Upper lobe of right lung (tissue), 1 donor: ENCODE measurements around the gene ZFP28. TPM values are rescaled to one million over a fixed set of nuclear protein-coding genes. Genes with fewer than 3 reads are reported as not detected.
A peak's percentile ranks its signal among the peaks of the same experiment; 100 is the strongest.

Experiments
- ATAC-seq: fragments of 200-7000 bp; cut with Tn5 transposase; one replicate; pipeline ENCODE4 v1.9.1; 2020; ENCODE audit warnings: mild to moderate bottlenecking, moderate library complexity
- DNase-seq: peaks from one replicate; pipeline ENCODE4 v3.0.0-alpha.2; 2020
- H3K27ac ChIP-seq: fragments of 200-600 bp; one replicate; pipeline ENCODE4 v1.8.0; 2022
- H3K27me3 ChIP-seq: fragments of 200-600 bp; one replicate; pipeline ENCODE4 v1.8.0; 2022; ENCODE audit warnings: mild to moderate bottlenecking
- H3K36me3 ChIP-seq: fragments of 200-600 bp; one replicate; pipeline ENCODE4 v1.8.0; 2022
- H3K4me1 ChIP-seq: fragments of 200-600 bp; one replicate; pipeline ENCODE4 v1.8.0; 2022
- H3K4me3 ChIP-seq: fragments of 200-600 bp; one replicate; pipeline ENCODE4 v1.8.0; 2022; ENCODE audit warnings: mild to moderate bottlenecking
- H3K9me3 ChIP-seq: fragments of 200-600 bp; one replicate; pipeline ENCODE4 v1.8.0; 2022
- intact Hi-C: fragments of 100-400 bp; cut with DNase I; formaldehyde crosslinking; loops from one replicate; pipeline ENCODE4 v1.11.0; 2022
- long read RNA-seq: library from polyadenylated mRNA; unstranded; transcript quantifications from one replicate; pipeline ENCODE4 v2.0.0, GENCODE V29; 2021
- total RNA-seq: library from RNA; stranded (reverse); fragmentation: NEBNext Ultra II Directional; extraction: Animal tissue kit (Norgen Biotek cat#: 25700); gene quantifications from one replicate; pipeline ENCODE4 v1.2.1, GENCODE V29; 2021
- TF ChIP-seq, protein P1 (sequence below): fragments of 200-600 bp; IDR thresholded peaks from one replicate; pipeline ENCODE4 v1.8.0; 2022; ENCODE audit warnings: antibody characterized with exemption
- donor health status: DM: no; HTN: yes; CAD: no; lungs with severe emphysema.

Gene ZFP28
- 7.1 TPM for total RNA-seq
- long read RNA-seq, full-length matches to known transcripts = 9 of 15 reads
- long read RNA-seq, partial matches to known transcripts = 5 of 15 reads
- long read RNA-seq, other reads (novel, unspliced or antisense) = 1 of 15 reads

DNA sequence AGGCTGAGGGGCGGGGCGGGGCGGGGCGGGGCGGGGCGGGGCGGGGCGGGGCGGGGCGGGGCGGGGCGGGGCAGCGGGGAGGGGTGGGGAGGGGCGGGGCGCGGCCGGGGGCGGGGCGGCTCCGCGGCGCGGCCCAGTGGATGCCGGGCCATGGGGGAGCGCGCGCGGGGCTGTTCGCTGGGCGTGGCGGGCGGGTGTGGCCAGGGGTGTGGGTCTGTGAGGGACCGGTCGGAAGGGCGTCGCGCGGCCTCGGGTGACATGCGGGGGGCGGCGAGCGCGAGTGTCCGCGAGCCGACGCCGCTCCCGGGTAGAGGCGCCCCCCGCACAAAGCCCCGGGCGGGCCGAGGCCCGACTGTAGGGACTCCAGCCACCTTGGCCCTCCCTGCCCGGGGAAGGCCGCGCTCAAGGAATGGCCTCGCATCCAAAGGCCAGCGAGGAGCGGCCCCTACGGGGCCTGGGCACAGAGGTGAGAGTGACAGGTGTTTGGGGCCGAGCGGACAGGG lies at the start of gene ZFP28:
Gene ZFP28 (plus strand): TSS at position 188 of the 503 bp plus-strand sequence. CDS start 71 bp downstream, at position 259.
- Histone ChIP-seq H3K36me3 (peaks cover 5% of the 10 kb centered on the region), H3K9me3 (peaks cover 35% of the 10 kb centered on the region), H3K27ac (peak within 1 kb of the TSS; percentile 95), H3K4me3 (peak within 1 kb of the TSS; percentile 81), H3K4me1 (peaks cover 5% of the 10 kb centered on the region), H3K27me3 (no peaks in the 10 kb centered on the region)
- intact Hi-C loops = no loop called here
- DNase-seq (peak; percentile 90), ATAC-seq (peak; percentile 88)
- TF ChIP-seq, protein P1, sequence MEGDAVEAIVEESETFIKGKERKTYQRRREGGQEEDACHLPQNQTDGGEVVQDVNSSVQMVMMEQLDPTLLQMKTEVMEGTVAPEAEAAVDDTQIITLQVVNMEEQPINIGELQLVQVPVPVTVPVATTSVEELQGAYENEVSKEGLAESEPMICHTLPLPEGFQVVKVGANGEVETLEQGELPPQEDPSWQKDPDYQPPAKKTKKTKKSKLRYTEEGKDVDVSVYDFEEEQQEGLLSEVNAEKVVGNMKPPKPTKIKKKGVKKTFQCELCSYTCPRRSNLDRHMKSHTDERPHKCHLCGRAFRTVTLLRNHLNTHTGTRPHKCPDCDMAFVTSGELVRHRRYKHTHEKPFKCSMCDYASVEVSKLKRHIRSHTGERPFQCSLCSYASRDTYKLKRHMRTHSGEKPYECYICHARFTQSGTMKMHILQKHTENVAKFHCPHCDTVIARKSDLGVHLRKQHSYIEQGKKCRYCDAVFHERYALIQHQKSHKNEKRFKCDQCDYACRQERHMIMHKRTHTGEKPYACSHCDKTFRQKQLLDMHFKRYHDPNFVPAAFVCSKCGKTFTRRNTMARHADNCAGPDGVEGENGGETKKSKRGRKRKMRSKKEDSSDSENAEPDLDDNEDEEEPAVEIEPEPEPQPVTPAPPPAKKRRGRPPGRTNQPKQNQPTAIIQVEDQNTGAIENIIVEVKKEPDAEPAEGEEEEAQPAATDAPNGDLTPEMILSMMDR = no peak

DNA sequence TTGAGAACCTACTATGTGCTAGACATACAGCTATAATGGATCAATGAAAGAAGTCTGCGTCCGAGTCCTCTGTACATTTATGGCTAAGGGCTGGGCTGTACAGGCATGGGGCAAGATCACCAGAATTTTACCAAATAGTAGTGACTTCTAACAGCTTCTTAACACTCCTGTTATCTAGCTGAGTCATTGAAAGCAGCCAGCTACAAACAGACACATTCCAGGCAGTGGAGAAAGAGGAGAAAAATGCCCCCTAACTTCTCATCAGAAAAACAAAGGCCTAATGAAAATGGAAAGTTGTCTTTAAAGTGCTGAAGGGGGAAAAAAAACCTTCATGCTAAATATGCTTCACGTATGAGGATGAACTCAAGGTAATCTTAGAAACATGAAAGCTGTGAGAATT lies 47.3 kb upstream of the ZFP28 start:
- H3K36me3 ChIP-seq = no peaks in the 10 kb centered on the region
- no peak overlapping the region for H3K27ac ChIP-seq
- peaks cover 29% of the 10 kb centered on the region for H3K9me3 ChIP-seq
- no peak overlapping the region for H3K4me3 ChIP-seq
- ATAC-seq (no peak), DNase-seq (no peak)
- H3K4me1 ChIP-seq = no peaks in the 10 kb centered on the region
- TF ChIP-seq, protein P1 = no peak
- H3K27me3 ChIP-seq = no peaks in the 10 kb centered on the region
- intact Hi-C loops = no loop called here

DNA sequence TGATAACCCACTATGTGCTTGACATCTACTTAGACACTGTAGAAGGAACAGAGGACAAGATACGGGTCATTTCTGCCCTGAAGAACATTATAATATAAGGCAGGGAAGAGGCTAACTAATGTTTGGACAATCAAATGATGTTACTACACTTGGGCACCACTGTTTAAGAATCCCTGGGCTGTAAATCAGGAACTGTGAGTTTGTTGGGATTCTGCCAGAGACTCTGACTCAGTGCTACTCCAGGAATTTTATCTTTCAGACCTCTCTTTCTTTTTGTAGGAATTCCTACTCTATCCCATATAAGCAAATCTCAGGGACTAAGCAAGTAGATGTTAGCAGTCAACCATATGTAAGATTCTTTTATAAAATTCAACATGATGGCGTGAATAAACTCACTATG lies 34.2 kb upstream of the ZFP28 start:
- Histone ChIP-seq H3K4me1 (peaks cover 3% of the 10 kb centered on the region), H3K36me3 (no peaks in the 10 kb centered on the region), H3K9me3 (peaks cover 10% of the 10 kb centered on the region), H3K27me3 (no peaks in the 10 kb centered on the region), H3K4me3 (no peak overlapping the region), H3K27ac (no peak overlapping the region)
- TF ChIP-seq, protein P1 = no peak
- DNase-seq = no peak
- ATAC-seq = no peak
- intact Hi-C loops = no loop called here

DNA sequence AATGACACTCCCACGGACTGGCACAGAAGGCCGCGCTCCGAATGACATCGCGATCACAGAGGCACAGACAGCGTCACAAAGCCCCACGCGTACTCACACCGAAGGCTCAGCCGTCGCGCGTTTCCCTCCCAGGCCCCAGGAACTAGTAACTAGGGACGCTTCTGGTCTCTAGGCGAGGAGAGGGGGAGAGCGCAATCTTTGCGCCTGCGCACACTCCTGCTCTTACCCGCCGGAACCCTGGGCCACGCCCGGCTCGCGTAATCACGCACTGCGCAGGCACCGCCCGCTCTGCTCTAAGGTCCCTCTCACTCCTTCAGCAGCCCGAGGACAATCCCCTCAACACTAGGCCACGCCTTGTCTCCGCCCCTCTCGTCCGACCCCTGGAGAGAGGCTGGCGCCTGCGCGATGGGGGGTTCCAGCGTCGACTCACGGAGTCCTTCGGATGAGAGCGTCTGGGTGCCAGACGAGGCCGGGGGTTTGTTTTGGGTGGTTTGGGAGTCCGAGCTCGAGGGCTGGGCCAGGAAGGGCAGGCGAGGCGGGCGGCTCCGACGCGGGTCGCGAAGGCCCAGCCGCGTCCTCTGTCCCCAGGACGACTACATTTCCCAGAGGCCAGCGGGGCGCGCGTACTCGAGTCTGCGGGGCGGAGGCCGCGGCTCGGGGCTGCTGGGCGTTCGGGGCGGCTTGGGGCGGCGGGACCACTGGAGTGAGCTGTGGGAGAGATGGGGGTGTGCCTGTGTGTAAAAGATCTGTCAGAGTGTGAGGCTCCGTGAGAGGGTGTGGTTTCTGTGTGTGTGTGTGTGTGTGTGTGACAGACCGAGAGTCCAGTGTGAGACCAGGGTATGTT lies 31.1 kb upstream of the ZFP28 start, which contains the start of gene ZNF471:
Gene ZNF471 (plus strand): TSS at position 410 of the 844 bp plus-strand sequence. CDS start 3,717 bp downstream, outside the sequence.
- intact Hi-C loops = no loop called here
- TF ChIP-seq, protein P1 = no peak
- H3K9me3 ChIP-seq = peaks cover 15% of the 10 kb centered on the region

DNA sequence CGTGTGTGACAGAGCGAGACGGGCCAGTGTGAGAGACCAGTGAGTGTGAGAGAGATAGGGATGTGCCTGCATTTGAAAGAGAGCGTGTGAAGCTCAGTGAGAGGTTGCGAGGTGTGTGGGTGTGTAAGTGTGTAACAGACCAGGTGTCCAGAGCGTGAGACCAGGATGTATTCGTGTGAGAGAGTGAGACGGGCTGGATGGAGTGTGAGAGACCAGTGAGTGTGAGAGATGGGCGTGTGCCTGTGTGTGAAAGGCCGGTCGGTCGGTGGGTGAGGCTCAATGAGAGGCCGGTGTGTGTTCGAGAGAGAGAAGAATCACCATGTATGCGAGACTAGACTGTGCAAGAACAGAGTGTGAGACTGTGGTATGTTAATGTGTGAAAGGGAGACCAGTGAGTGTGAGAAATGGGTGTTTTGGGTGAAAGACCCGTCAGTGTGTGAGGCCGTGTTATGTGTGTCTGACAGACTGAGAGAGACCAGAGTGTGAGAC lies 30.4 kb upstream of the ZFP28 start:
- intact Hi-C loops = no loop called here
- H3K27me3 ChIP-seq = no peaks in the 10 kb centered on the region
- H3K4me1 ChIP-seq = peaks cover 3% of the 10 kb centered on the region
- no peak for ATAC-seq
- H3K36me3 ChIP-seq = no peaks in the 10 kb centered on the region
- H3K9me3 ChIP-seq = peaks cover 15% of the 10 kb centered on the region
- no peak for DNase-seq
- H3K4me3 ChIP-seq = peak overlapping the region; percentile 62
- H3K27ac ChIP-seq = peak overlapping the region; percentile 95
- TF ChIP-seq, protein P1 = no peak

More for the DNA sequence above, 31.1 kb upstream of the ZFP28 start, which contains the start of gene ZNF471:
- peak within 1 kb of the TSS; percentile 62 for H3K4me3 ChIP-seq
- no peaks in the 10 kb centered on the region for H3K27me3 ChIP-seq
- peak within 1 kb of the TSS; percentile 95 for H3K27ac ChIP-seq
- DNase-seq (peak; percentile 97), ATAC-seq (peak; percentile 99)
- no peaks in the 10 kb centered on the region for H3K36me3 ChIP-seq
- peaks cover 3% of the 10 kb centered on the region for H3K4me1 ChIP-seq
